ENCODE results near the gene PADI2. TPM values are rescaled to one million over a fixed set of nuclear protein-coding genes. Genes with fewer than 3 reads are reported as not detected.

PADI2 gene
- total RNA-seq, 2 experiments from 2014 or later = 0.06 TPM; not detected in 1

DNA sequence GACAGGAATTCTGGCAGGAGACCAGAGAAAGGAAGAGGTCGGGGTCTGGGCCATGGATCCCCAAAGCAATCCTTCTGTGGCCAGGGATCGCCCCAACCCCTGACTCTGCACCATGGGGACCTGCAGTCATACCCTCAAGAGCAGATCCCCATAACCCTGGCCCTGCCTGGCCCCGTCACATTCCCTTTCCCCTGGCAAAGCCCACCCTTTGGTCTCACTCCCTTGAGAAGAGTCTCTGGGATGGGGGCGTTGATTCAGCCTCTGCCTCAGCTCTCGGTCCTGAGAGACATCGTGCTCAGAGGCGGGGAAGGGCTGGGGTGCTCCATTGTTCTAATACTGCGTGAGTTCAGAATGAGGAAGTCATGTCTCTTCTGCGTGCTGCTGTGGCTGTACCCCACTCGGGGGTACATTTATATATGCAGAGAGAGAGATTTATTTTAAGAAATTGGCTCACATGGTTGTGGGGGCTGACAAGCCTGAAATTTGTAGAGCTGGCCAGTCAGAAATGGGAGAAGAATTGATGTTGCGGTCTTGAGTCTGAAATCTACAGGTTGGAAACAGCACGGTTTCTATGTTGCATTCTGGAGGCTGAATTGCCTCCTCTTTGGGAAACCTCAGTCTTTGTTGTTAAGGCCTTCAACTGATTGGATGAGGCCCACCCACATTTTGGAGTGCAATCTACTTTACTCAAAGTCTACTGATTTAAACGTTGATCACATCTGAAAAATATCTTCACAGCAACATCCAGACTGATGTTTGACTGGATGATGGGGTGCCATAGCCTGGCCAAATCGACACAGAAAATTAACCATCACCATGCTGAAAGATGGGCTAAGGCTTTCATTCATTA is 4.2 kb upstream of the PADI2 start:
- H3K27ac Mint-ChIP-seq = no peak overlapping the region
- H3K27me3 Mint-ChIP-seq = peaks cover 40% of the 10 kb centered on the region
- DNase-seq = no peak
- no peaks in the 10 kb centered on the region for H3K9me3 Mint-ChIP-seq
- no peaks in the 10 kb centered on the region for H3K36me3 Mint-ChIP-seq
- no peak overlapping the region for H3K4me3 Mint-ChIP-seq
- peaks cover 11% of the 10 kb centered on the region for H3K4me1 Mint-ChIP-seq

GRCh38 chr1:17122521-17123164 is 3.4 kb upstream of the PADI2 start:
- H3K9me3 Mint-ChIP-seq = no peaks in the 10 kb centered on the region
- H3K4me1 Mint-ChIP-seq = peaks cover 15% of the 10 kb centered on the region
- H3K4me3 Mint-ChIP-seq = no peak overlapping the region
- DNase-seq = no peak
- peaks cover 47% of the 10 kb centered on the region for H3K27me3 Mint-ChIP-seq
- H3K27ac Mint-ChIP-seq = no peak overlapping the region
- H3K36me3 Mint-ChIP-seq = no peaks in the 10 kb centered on the region

DNA sequence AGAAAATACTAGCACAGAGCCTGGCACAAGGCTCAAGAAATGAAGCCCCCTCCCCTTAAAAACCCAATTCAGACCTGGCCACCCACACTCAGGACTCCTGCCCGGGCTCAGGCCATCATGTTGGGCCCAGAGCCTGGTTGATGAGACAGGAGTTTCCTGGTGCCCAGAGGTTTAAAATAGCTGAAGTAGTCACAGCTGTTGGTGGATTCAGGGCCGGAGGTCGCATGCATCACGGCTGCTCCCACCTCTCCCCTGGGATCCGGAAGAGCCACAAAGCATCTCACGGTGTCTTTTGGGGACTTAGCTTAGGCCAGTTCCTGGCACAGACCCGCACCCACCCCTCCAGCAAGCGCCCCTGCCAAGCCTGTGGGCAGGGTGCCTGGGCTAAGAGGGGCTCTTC is 2.6 kb upstream of the PADI2 start:
- Mint-ChIP-seq H3K9me3 (no peaks in the 10 kb centered on the region), H3K27me3 (peaks cover 46% of the 10 kb centered on the region), H3K36me3 (no peaks in the 10 kb centered on the region), H3K4me3 (no peak overlapping the region), H3K27ac (no peak overlapping the region), H3K4me1 (peaks cover 15% of the 10 kb centered on the region)
- no peak for DNase-seq

DNA sequence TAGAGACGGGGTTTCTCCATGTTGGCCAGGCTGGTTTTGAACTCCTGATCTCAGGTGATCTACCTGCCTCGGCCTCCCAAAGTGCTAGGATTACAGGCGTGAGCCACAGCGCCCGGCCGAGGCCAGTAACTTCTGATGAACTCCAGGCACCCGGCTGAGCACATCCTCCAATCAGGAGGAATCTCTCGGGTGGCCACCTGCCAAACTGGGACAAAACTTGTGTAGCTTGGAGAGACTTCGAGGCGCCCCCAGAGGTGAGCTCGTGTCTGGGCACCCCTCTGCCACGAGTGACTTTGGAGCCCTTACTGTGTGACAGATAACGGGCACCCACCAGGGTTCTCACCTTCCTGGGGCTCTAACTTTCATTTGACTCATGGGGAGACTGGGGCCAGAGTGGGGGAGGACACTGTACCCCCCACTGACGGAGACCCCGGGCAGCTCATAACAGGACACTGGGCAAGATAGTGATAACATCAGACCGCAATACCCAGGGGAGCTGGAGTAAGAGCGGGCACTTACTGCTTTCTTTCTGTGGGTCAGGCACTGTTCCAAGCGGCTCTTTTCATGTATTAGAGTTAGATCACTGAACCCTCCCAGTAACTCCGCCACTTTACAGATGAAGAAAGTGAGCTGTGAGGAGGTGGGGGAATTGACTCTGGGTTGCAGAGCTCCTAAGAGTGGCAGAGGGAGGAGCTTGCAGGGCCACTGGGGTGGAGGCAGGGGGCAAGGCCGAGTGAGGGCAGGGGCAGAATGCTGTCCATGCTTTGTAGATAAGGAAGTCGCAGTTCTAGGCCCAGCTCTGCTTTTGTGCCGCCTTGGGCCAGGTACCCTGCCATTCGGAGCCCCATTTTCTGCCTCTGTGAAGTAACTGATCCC is 1.9 kb upstream of the PADI2 start:
- no peak overlapping the region for H3K4me3 Mint-ChIP-seq
- H3K27ac Mint-ChIP-seq = no peak overlapping the region
- H3K9me3 Mint-ChIP-seq = no peaks in the 10 kb centered on the region
- no peak for DNase-seq
- H3K4me1 Mint-ChIP-seq = peaks cover 15% of the 10 kb centered on the region
- H3K27me3 Mint-ChIP-seq = peaks cover 52% of the 10 kb centered on the region
- H3K36me3 Mint-ChIP-seq = no peaks in the 10 kb centered on the region

DNA sequence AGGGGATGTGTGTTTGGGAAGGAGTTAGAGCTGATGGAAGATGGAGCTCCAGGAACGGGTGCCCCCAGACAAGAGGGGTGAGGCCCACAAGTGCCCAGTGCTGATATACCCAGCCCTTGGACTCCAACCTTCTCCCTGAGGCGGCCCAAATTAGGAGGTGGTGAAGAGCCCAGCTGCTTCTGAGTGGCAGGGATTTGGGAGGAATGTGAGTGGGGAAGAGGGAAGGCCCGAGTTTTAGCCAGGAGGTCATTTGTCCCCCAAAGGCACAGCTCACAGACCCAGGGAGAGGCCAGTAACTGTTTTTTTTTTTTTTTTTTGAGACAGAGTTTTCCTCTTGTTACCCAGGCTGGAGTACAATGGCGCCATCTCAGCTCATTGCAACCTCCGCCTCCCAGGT is 1.2 kb upstream of the PADI2 start:
- Mint-ChIP-seq H3K27ac (no peak overlapping the region), H3K9me3 (no peaks in the 10 kb centered on the region), H3K36me3 (no peaks in the 10 kb centered on the region), H3K4me1 (peaks cover 15% of the 10 kb centered on the region), H3K27me3 (peaks cover 45% of the 10 kb centered on the region), H3K4me3 (no peak overlapping the region)
- no peak for DNase-seq

- Mint-ChIP-seq H3K27me3 (peaks cover 45% of the 10 kb centered on the region), H3K27ac (no peak overlapping the region), H3K36me3 (no peaks in the 10 kb centered on the region), H3K4me3 (no peak overlapping the region), H3K9me3 (no peaks in the 10 kb centered on the region), H3K4me1 (peaks cover 15% of the 10 kb centered on the region)
- DNase-seq = no peak
Measured at GRCh38 chr1:17119773-17120480, 676 bp upstream of the PADI2 start.

DNA sequence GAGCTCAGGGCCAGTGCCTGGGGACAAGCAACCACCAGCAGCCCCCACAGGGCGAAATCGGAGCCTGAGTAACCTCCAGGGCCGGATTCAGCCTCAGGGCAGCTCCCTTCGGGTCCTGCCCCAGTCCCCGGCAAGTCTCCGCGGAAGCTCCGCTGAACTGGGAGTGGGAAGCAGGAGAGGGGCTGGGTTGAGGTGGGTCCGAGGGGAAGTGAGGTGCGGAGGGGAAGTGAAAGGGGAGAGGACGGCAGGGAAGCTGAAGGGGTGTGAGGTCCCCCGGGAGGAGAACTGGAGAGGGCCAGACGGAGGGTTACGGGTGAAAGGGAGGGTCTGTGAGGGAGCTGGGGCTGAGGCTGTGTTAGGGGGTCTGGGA is 560 bp downstream of the PADI2 start:
- H3K9me3 Mint-ChIP-seq = no peaks in the 10 kb centered on the region
- no peak for DNase-seq
- H3K4me3 Mint-ChIP-seq = peak overlapping the region; percentile 4
- H3K27ac Mint-ChIP-seq = no peak overlapping the region
- H3K27me3 Mint-ChIP-seq = peaks cover 53% of the 10 kb centered on the region
- H3K36me3 Mint-ChIP-seq = no peaks in the 10 kb centered on the region
- peaks cover 15% of the 10 kb centered on the region for H3K4me1 Mint-ChIP-seq

- Mint-ChIP-seq H3K4me1 (peaks cover 15% of the 10 kb centered on the region), H3K9me3 (no peaks in the 10 kb centered on the region), H3K4me3 (peak overlapping the region; percentile 14), H3K27me3 (peaks cover 53% of the 10 kb centered on the region), H3K27ac (no peak overlapping the region), H3K36me3 (no peaks in the 10 kb centered on the region)
- no peak for DNase-seq
Measured at GRCh38 chr1:17118268-17118667, 983 bp downstream of the PADI2 start.

DNA sequence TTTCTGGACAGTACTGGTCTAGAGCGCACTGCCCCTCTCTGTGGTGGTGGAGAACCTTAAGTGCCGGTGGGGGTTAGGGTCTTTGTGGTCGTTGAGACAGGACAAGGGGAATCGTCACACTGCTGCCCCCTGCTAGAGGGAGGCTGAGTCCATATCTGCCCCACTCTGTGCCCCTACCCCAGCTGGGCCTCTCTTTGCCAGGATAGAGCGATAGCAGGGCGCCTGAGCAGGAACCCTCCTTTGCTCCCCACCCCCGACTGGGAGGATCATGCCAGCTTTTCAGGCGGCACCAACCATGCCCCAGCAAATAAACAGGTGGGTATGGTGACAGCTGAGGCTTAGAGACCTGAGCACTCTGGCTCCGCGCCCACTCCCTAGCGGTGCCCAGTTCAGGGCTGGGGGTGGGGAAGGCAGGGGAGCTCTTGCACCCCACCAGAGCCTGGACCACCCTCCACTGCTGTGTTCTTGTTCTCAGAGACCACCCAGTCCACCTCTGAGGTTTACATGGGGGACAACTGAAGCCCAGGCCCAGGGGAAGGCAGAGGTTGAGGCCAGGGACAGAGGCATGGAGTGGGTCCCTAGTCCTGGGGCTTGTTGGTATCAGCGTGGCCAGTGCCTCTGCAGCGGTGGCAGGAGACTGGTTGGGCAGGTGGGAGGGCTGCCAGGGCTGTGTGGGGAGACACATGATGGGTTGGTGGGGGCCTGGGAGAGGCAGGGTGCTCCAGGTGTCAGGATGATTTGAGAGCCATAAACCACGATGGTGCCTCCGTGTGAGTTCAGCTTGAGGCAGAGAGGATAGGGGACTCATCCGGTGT is 1.6 kb downstream of the PADI2 start:
- no peaks in the 10 kb centered on the region for H3K36me3 Mint-ChIP-seq
- H3K27me3 Mint-ChIP-seq = peaks cover 53% of the 10 kb centered on the region
- H3K9me3 Mint-ChIP-seq = no peaks in the 10 kb centered on the region

DNA sequence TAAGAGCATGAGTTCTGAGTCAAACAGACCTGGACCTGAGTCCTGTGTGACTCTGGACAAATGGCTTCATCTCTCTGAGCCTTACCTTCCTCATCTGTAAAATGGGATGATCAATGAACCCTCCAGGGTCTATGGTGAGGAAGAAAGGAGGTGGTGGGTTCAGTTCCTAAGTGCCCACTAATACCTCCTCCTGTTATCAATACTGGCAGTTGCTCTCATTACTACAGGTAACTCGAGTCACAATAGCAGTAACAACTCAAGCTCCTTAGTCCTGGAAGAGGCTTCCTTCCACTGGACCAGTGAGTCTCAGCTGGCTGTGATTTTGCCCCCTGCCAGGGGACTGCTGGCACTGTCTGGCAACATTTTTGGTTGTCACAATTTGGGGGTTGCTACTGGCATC is 2.6 kb downstream of the PADI2 start:
- no peak for DNase-seq
- H3K9me3 Mint-ChIP-seq = no peaks in the 10 kb centered on the region
- peaks cover 53% of the 10 kb centered on the region for H3K27me3 Mint-ChIP-seq
- no peak overlapping the region for H3K4me3 Mint-ChIP-seq
- H3K4me1 Mint-ChIP-seq = peaks cover 15% of the 10 kb centered on the region
- no peaks in the 10 kb centered on the region for H3K36me3 Mint-ChIP-seq
- H3K27ac Mint-ChIP-seq = no peak overlapping the region

More for the DNA sequence above, 1.6 kb downstream of the PADI2 start:
- Mint-ChIP-seq H3K27ac (no peak overlapping the region), H3K4me3 (peak overlapping the region; percentile 14), H3K4me1 (peaks cover 15% of the 10 kb centered on the region)
- DNase-seq = no peak

DNA sequence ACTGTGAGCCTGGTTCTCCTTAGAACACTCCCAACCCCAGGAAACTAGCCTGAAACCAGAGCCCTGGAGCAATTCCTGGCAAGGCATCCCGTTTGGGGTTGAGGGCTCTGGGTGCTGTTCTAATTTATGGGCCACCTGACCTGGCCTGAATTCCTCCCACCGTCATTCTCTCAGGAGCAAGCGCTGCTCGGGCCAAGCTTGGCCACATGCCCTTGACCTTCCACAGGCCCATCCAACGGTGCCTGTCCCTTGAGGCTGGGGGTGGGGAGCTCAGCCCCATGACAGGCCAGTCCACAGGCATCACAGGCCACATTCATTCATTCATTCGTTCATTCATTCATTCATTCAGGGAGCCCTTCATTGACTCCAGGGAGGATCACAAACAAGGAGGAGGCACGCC is 5.3 kb downstream of the PADI2 start:
- H3K4me3 Mint-ChIP-seq = no peak overlapping the region
- no peak for DNase-seq
- peaks cover 35% of the 10 kb centered on the region for H3K27me3 Mint-ChIP-seq
- no peak overlapping the region for H3K27ac Mint-ChIP-seq
- H3K4me1 Mint-ChIP-seq = peaks cover 10% of the 10 kb centered on the region
- no peaks in the 10 kb centered on the region for H3K9me3 Mint-ChIP-seq
- no peaks in the 10 kb centered on the region for H3K36me3 Mint-ChIP-seq

DNA sequence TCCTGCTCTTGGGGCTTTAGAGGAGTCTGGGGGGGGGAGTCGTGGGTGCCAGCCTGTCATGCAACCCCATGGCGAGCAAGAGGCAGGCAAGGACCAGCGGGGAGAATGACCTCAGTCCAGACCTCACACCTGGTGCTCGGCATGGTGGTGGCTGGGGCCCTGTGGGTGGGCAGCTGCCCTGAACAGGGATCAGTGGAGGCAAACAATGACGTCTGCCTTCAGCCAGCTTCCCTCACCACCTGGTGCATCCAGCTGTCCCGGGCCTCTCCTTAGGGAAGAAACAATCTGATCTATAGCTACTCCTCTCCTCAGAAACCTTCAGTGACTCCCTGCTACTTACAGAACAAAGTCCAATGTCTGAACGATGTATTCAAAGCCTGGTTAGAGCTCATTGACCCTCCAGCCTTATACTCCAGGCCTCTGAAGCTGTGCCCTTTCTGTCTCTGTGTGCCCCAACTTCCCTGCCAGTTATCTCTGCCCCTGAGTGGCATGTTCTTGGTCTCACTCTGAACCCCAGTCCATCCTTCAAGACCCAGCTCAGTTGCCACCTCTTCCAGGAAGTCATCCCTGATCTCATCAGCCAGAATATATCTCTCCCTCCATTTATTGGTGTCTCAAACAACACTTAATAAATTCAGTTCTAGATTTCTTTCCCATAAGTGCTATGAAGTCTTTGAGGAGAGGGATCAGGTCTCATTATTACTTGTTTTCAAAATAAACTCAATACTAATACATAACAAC is 6.6 kb downstream of the PADI2 start:
- H3K27me3 Mint-ChIP-seq = peaks cover 22% of the 10 kb centered on the region
- no peak overlapping the region for H3K27ac Mint-ChIP-seq
- H3K4me1 Mint-ChIP-seq = no peaks in the 10 kb centered on the region
- H3K9me3 Mint-ChIP-seq = no peaks in the 10 kb centered on the region
- H3K4me3 Mint-ChIP-seq = no peak overlapping the region
- H3K36me3 Mint-ChIP-seq = no peaks in the 10 kb centered on the region
- DNase-seq = no peak

GRCh38 chr1:17112076-17112475 is 7.2 kb downstream of the PADI2 start:
- Mint-ChIP-seq H3K4me1 (no peaks in the 10 kb centered on the region), H3K36me3 (no peaks in the 10 kb centered on the region), H3K27ac (no peak overlapping the region), H3K4me3 (no peak overlapping the region), H3K9me3 (no peaks in the 10 kb centered on the region), H3K27me3 (peaks cover 16% of the 10 kb centered on the region)
- no peak for DNase-seq
